GM12891 (cell line): Measurements from ENCODE around the gene LCE5A.

Experiments
- POLR2A ChIP-seq: IDR thresholded peaks from 2 replicates; pipeline ENCODE4 v1.6.1; 2011; ENCODE audit warnings: low read depth, low read length, control low read depth
- POLR2AphosphoS5 ChIP-seq: IDR thresholded peaks from 2 replicates; pipeline ENCODE4 v1.6.1; 2011; ENCODE audit warnings: low read depth, low read length, control low read depth
- SPI1 ChIP-seq: IDR thresholded peaks from 2 replicates; pipeline ENCODE4 v1.6.1; 2011; ENCODE audit warnings: low read depth, low read length, control low read depth

DNA sequence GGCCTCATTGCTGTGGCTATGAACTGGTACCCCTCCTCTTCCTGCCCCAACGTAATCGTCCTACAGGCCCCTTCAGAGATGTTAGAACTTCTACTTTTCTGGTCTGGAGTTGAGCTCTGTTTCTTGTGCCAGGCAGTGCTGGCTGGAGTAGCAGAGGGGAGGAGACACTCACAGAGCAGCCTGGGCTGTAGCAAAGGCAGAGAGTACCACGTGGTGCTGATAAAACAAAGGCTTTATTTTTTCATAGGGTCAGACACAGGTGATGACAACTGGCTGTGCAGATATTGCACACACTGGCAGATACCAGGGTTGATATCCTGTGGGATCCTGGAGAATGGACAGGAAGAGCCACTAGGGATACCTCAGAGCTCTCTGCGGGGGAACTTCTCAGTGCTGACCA lies 26.9 kb downstream of the LCE5A start:
- no peak for TF ChIP-seq POLR2A
- no peak for TF ChIP-seq POLR2AphosphoS5
- no peak for TF ChIP-seq SPI1
